ENCODE results near the gene MEGF11. TPM values are rescaled to one million over a fixed set of nuclear protein-coding genes. Genes with fewer than 3 reads are reported as not detected.

MEGF11 gene
- total RNA-seq, 1 donor from 2014 or later: 0.77 TPM

DNA sequence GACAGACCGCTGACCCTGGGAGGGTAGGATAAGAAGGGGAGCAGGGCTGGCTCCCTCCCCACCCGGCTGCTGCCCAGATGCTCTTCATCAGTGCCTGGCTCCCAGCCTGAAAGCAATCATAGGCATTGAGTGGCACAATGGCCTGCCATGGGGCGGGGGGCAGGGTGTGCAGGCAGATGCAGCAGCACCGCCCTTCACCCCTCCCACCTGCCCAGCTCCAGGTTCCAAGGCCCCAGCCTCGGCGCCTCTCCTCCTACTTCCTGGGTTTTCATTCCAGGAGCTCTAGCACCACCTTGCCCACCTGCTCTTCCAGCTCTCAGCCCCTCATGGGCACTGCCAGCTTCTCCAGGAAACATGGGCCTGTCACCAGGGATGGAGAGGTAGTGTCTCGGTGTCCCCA is 101.7 kb downstream of the MEGF11 start:
- no peak overlapping the region for H3K27ac Mint-ChIP-seq (ENCODE audit: unreplicated experiment)
- H3K36me3 Mint-ChIP-seq (ENCODE audit: low read depth, unreplicated experiment): no peaks in the 10 kb centered on the region
- H3K4me1 Mint-ChIP-seq (ENCODE audit: unreplicated experiment): peaks cover 9% of the 10 kb centered on the region
- no peak overlapping the region for H3K4me3 Mint-ChIP-seq (ENCODE audit: unreplicated experiment)
- H3K9me3 Mint-ChIP-seq (ENCODE audit: unreplicated experiment): no peaks in the 10 kb centered on the region
- DNase-seq (ENCODE audit: low spot score): no peak
- TF ChIP-seq, protein P1, sequence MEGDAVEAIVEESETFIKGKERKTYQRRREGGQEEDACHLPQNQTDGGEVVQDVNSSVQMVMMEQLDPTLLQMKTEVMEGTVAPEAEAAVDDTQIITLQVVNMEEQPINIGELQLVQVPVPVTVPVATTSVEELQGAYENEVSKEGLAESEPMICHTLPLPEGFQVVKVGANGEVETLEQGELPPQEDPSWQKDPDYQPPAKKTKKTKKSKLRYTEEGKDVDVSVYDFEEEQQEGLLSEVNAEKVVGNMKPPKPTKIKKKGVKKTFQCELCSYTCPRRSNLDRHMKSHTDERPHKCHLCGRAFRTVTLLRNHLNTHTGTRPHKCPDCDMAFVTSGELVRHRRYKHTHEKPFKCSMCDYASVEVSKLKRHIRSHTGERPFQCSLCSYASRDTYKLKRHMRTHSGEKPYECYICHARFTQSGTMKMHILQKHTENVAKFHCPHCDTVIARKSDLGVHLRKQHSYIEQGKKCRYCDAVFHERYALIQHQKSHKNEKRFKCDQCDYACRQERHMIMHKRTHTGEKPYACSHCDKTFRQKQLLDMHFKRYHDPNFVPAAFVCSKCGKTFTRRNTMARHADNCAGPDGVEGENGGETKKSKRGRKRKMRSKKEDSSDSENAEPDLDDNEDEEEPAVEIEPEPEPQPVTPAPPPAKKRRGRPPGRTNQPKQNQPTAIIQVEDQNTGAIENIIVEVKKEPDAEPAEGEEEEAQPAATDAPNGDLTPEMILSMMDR (IDR thresholded peaks at IDR 0.05; ENCODE audit: unreplicated experiment): no peak
- H3K27me3 Mint-ChIP-seq (ENCODE audit: unreplicated experiment): peaks cover 2% of the 10 kb centered on the region

DNA sequence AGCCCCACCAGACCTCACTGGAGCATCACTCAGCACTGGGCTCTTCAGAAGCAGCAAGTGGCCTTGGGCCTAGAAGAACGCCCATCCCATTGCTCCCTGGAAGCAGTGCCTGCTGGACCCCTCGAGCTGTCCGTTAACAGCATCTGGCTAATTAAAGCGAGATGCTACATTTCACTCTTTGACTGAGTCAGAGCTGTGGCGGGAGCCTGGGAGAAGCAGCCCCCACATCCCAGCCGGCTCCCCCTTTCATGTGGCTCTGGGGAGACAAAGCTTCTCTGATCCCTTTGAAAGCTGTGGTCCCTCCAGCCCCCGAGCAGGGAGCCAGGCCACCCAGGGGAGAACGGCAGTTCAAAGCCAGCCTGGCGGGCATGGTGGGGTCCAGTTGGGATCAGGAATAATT is 103.7 kb downstream of the MEGF11 start:
- TF ChIP-seq, protein P1 (IDR thresholded peaks at IDR 0.05; ENCODE audit: unreplicated experiment): no peak
- H3K27ac Mint-ChIP-seq (ENCODE audit: unreplicated experiment): no peak overlapping the region
- H3K36me3 Mint-ChIP-seq (ENCODE audit: low read depth, unreplicated experiment): no peaks in the 10 kb centered on the region
- DNase-seq (ENCODE audit: low spot score): no peak
- H3K4me3 Mint-ChIP-seq (ENCODE audit: unreplicated experiment): no peak overlapping the region
- peaks cover 2% of the 10 kb centered on the region for H3K27me3 Mint-ChIP-seq (ENCODE audit: unreplicated experiment)
- peaks cover 12% of the 10 kb centered on the region for H3K4me1 Mint-ChIP-seq (ENCODE audit: unreplicated experiment)
- H3K9me3 Mint-ChIP-seq (ENCODE audit: unreplicated experiment): no peaks in the 10 kb centered on the region

DNA sequence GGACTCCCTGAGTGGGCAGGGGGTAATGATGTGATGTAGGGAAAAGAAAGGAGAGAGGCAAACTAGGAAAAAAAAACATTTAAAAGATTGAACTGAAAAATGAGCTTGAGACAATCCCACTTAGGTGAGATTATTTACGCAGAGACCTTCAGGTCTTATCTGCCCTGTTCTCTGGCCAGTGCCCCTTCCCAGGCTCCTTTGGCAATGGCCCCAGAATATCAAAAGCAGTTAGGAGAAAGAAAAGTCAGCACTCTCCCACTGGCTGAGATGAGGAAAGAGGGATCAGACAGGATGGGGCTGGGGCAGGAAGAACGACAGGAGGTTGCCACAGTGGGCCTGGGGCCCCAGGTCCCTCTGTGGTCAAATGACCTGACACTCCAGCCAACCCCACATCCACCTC is 105.4 kb downstream of the MEGF11 start:
- Mint-ChIP-seq H3K36me3 (ENCODE audit: low read depth, unreplicated experiment) (no peaks in the 10 kb centered on the region), H3K4me1 (ENCODE audit: unreplicated experiment) (peaks cover 12% of the 10 kb centered on the region), H3K27ac (ENCODE audit: unreplicated experiment) (peak overlapping the region; percentile 49), H3K27me3 (ENCODE audit: unreplicated experiment) (peaks cover 2% of the 10 kb centered on the region), H3K4me3 (ENCODE audit: unreplicated experiment) (no peak overlapping the region), H3K9me3 (ENCODE audit: unreplicated experiment) (no peaks in the 10 kb centered on the region)
- TF ChIP-seq, protein P1 (IDR thresholded peaks at IDR 0.05; ENCODE audit: unreplicated experiment): no peak
- no peak for DNase-seq (ENCODE audit: low spot score)

DNA sequence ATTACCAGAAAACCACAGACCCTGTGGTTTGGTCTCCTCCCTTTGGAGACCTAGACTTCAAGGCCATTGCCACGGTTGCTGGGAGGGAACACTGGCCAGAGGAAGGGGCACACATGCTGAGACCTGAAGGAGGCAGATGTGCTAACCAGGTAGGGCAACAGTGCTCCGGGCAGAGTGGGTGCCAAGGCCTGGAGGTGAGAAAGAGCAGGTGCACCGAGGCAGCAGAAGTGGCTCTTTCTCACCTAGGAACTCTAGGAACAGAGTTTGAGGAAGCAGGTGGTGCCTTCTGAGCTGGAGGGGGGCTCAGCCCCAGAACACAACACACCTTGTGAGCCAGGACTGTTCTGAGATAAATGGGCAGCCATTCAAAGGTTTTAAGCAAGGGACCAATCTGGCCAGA is 106.1 kb downstream of the MEGF11 start:
- H3K27ac Mint-ChIP-seq (ENCODE audit: unreplicated experiment): no peak overlapping the region
- no peak for DNase-seq (ENCODE audit: low spot score)
- no peaks in the 10 kb centered on the region for H3K9me3 Mint-ChIP-seq (ENCODE audit: unreplicated experiment)
- H3K36me3 Mint-ChIP-seq (ENCODE audit: low read depth, unreplicated experiment): no peaks in the 10 kb centered on the region
- H3K27me3 Mint-ChIP-seq (ENCODE audit: unreplicated experiment): peaks cover 2% of the 10 kb centered on the region
- TF ChIP-seq, protein P1 (IDR thresholded peaks at IDR 0.05; ENCODE audit: unreplicated experiment): no peak
- peaks cover 12% of the 10 kb centered on the region for H3K4me1 Mint-ChIP-seq (ENCODE audit: unreplicated experiment)
- no peak overlapping the region for H3K4me3 Mint-ChIP-seq (ENCODE audit: unreplicated experiment)

DNA sequence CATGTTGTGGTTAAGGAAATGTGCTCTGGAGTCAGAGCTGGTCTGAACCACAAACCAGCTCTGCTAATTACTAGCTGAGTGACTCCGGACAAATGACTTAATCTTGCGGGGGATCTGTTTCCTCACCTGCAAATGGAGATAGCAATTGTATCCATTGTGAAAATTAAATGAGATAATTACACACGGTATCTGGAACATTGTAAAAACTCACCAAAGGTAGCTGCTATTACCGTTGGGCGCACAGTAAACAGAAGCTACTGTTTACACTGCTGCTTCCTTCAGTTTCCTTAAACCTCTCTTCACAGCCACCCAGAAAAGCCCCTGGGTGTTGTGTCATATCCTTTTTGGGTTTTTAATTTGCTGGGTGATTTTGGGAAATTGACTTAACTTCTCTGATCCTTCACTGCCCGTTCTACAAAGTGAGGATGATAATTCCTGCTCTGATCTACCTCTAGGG is 107.8 kb downstream of the MEGF11 start:
- H3K36me3 Mint-ChIP-seq (ENCODE audit: low read depth, unreplicated experiment): no peaks in the 10 kb centered on the region

More for the DNA sequence above, 107.8 kb downstream of the MEGF11 start:
- H3K27me3 Mint-ChIP-seq (ENCODE audit: unreplicated experiment): peaks cover 6% of the 10 kb centered on the region
- no peaks in the 10 kb centered on the region for H3K9me3 Mint-ChIP-seq (ENCODE audit: unreplicated experiment)
- TF ChIP-seq, protein P1 (IDR thresholded peaks at IDR 0.05; ENCODE audit: unreplicated experiment): no peak
- no peak for DNase-seq (ENCODE audit: low spot score)
- no peak overlapping the region for H3K27ac Mint-ChIP-seq (ENCODE audit: unreplicated experiment)
- peaks cover 15% of the 10 kb centered on the region for H3K4me1 Mint-ChIP-seq (ENCODE audit: unreplicated experiment)
- H3K4me3 Mint-ChIP-seq (ENCODE audit: unreplicated experiment): no peak overlapping the region
